ENCODE measurements around the gene LRRC37A3.
A peak's percentile ranks its signal among the peaks of the same experiment; 100 is the strongest.
"Not testable (repeated sequence)": the region's sequence is repeated elsewhere in the genome, so short reads cannot be mapped to it uniquely, and the experiment has no call there.

The LRRC37A3 gene

GRCh38 chr17:64834060-64834459 is 85.2 kb downstream of the LRRC37A3 start:
- DNase-seq (ENCODE audit: low read depth) = not testable (repeated sequence)

GRCh38 chr17:64830631-64831040 is 88.6 kb downstream of the LRRC37A3 start:
- not testable (repeated sequence) for DNase-seq (ENCODE audit: low read depth)

GRCh38 chr17:64829824-64830630 is 89.3 kb downstream of the LRRC37A3 start:
- not testable (repeated sequence) for DNase-seq (ENCODE audit: low read depth)

- DNase-seq (ENCODE audit: low read depth) = not testable (repeated sequence)
Measured at GRCh38 chr17:64829068-64829467, 90.2 kb downstream of the LRRC37A3 start.

GRCh38 chr17:64818904-64819303 is 100.4 kb downstream of the LRRC37A3 start:
- not testable (repeated sequence) for DNase-seq (ENCODE audit: low read depth)

- DNase-seq (ENCODE audit: low read depth) = not testable (repeated sequence)
Measured at GRCh38 chr17:64815833-64816198, 103.5 kb downstream of the LRRC37A3 start.

GRCh38 chr17:64814993-64815832 is 104.1 kb downstream of the LRRC37A3 start:
- DNase-seq (ENCODE audit: low read depth) = not testable (repeated sequence)

GRCh38 chr17:64808178-64808977 is 110.9 kb downstream of the LRRC37A3 start:
- peak; percentile 22 for DNase-seq (ENCODE audit: low read depth)
